ENCODE data around the gene NEURL3. TPM values are rescaled to one million over a fixed set of nuclear protein-coding genes. Genes with fewer than 3 reads are reported as not detected.
A peak's percentile ranks its signal among the peaks of the same experiment; 100 is the strongest.
"Not testable (repeated sequence)": the region's sequence is repeated elsewhere in the genome, so short reads cannot be mapped to it uniquely, and the experiment has no call there.

Gene NEURL3
- total and polyA plus RNA-seq, 3 experiments from 2014 or later: 0.22 TPM; not detected in 2

DNA sequence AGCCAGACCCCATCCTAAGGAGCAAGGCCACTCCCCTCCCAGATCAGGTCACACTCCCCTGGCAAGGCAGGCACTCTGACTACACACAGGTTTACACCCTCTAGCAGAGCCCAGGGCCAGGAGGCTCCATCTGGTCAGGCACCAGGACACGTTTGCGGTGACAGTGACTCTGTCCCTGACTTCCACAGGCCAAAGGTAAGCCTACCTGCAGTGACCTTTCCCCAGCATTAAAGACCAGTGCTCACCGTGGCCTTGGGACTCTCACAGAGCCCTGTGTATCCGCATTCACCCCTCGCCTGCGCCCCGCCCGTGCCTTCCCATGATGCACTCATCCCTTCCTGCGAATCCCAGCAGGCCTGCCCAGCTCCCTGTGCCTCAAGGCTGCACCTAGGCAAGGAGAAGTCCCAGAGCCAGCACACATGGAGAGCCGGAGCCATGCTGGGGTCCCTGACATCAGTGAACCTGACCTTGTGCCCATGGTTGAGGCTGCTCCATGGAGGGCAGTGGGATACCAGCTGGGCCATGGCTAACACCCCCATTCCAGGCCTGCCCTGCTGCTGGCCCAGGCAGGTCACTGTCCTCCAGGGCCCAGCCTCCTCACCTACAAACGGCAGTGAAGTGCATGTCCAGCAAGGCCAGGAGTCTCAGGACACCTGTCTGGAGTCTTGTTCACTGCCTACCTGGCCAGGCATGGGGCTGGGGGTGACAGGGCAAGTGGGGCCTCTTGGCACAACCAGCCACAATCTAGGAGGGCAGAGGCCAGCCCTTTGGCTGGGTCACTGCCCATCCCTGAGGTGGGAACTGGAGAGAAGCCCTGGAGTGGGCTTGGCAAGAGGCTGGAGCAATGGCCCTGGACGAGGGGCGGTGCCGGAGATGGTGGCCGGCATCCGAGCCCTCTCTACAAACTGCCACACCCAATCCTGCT lies 3.0 kb downstream of the NEURL3 start:
- H3K4me1 ChIP-seq (ENCODE audit: insufficient read depth, low read length): peaks cover 12% of the 10 kb centered on the region
- no peaks in the 10 kb centered on the region for H3K36me3 Mint-ChIP-seq
- H3K4me1 Mint-ChIP-seq: peaks cover 5 to 13% (median 8%) of the 10 kb centered on the region in 3 donors
- peak overlapping the region in 1 of 8 donors; percentile 60 for H3K27ac Mint-ChIP-seq
- H3K27ac ChIP-seq (ENCODE audit: low read depth, low read length): no peak overlapping the region
- H3K36me3 ChIP-seq (ENCODE audit: insufficient read depth, low read length): no peaks in the 10 kb centered on the region
- no peak overlapping the region for H3K4me3 ChIP-seq (ENCODE audit: low read length)
- DNase-seq: no peak
- peaks cover 0 to 4% of the 10 kb centered on the region in 2 donors for H3K27me3 Mint-ChIP-seq
- no peaks in the 10 kb centered on the region for H3K27me3 ChIP-seq (ENCODE audit: insufficient read depth, low read length, poor library complexity, severe bottlenecking)
- no peaks in the 10 kb centered on the region for H3K9me3 Mint-ChIP-seq
- ChIA-PET POLR2A (no interaction called here), CTCF (no interaction called here)
- no peaks in the 10 kb centered on the region for H3K9me3 ChIP-seq (ENCODE audit: low read length)
- H3K4me3 Mint-ChIP-seq: no peak overlapping the region

DNA sequence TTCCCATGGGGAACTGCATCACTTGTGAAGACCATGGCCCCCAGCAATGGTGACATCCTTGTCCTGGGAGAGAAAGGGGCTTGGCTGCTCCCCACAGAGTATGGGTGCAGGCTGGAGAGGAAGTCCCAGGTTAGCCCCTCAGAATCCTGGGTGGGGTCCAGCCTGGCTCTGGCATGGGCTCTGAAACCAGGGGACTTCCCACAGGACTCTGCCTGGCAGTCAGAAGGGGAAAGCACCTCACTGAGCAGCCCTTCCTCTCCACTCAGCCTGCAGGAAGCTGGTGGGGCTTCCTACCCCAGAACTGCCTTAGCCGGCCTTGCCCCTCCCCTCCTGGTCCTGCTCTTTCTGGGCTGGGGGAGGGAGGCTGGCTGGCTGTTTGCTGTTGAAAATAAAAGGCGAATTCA lies 3.7 kb downstream of the NEURL3 start:
- Mint-ChIP-seq H3K27me3 (peaks cover 0 to 4% of the 10 kb centered on the region in 2 donors), H3K4me1 (peaks cover 5 to 13% (median 8%) of the 10 kb centered on the region in 3 donors), H3K9me3 (no peaks in the 10 kb centered on the region), H3K27ac (no peak overlapping the region), H3K36me3 (no peaks in the 10 kb centered on the region), H3K4me3 (peak overlapping the region in 1 of 7 donors; percentile 36)
- H3K4me3 ChIP-seq (ENCODE audit: low read length): no peak overlapping the region
- H3K9me3 ChIP-seq (ENCODE audit: low read length): no peaks in the 10 kb centered on the region
- ChIA-PET POLR2A (no interaction called here), CTCF (no interaction called here)
- H3K27me3 ChIP-seq (ENCODE audit: insufficient read depth, low read length, poor library complexity, severe bottlenecking): no peaks in the 10 kb centered on the region
- H3K36me3 ChIP-seq (ENCODE audit: insufficient read depth, low read length): no peaks in the 10 kb centered on the region
- DNase-seq: no peak
- H3K27ac ChIP-seq (ENCODE audit: low read depth, low read length): no peak overlapping the region
- H3K4me1 ChIP-seq (ENCODE audit: insufficient read depth, low read length): peaks cover 12% of the 10 kb centered on the region

DNA sequence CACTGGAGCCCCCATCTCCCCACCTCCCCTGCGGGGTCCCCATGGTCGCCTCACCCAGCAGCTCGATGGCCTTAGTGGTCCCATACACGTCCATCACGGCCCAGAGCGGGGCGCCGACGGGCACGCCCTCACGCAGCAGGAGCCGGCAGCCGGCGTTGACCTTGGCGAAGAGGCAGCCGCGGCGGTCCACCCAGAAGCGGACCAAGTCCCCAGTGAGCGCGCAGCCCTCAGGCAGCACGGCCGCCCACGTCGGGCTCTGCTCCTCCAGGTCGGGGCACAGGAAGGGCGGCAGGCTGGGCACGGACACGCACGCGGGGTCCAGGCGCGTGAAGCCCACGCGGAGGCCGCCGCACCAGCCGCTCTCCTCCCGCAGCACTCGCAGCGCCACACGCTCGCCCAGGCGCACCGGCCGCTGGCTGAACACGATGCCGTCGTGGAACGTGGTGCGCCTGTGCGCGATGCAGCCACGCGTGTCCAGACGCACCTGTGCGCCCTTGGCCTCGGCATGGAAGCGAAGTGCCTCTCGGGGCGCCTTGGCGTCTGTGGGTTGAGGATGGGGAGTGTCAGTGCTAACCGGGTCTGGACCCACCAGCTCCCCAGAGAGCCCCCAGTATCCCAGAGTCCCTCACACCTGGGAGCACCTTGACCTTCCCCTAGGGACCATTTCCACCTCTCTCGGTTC lies 4.6 kb downstream of the NEURL3 start:
- peaks cover 0 to 2% (median 0%) of the 10 kb centered on the region in 3 donors for H3K36me3 Mint-ChIP-seq
- H3K4me3 Mint-ChIP-seq: no peak overlapping the region
- ChIA-PET POLR2A (no interaction called here), CTCF (no interaction called here)
- DNase-seq: no peak
- no peak overlapping the region for H3K27ac Mint-ChIP-seq
- H3K36me3 ChIP-seq (ENCODE audit: insufficient read depth, low read length): no peaks in the 10 kb centered on the region
- H3K4me3 ChIP-seq (ENCODE audit: low read length): no peak overlapping the region
- peaks cover 5 to 13% (median 8%) of the 10 kb centered on the region in 3 donors for H3K4me1 Mint-ChIP-seq
- H3K9me3 ChIP-seq (ENCODE audit: low read length): no peaks in the 10 kb centered on the region
- H3K27me3 ChIP-seq (ENCODE audit: insufficient read depth, low read length, poor library complexity, severe bottlenecking): no peaks in the 10 kb centered on the region
- H3K27me3 Mint-ChIP-seq: peaks cover 0 to 4% of the 10 kb centered on the region in 2 donors
- H3K9me3 Mint-ChIP-seq: peaks cover 0 to 6% (median 6%) of the 10 kb centered on the region in 5 donors
- no peak overlapping the region for H3K27ac ChIP-seq (ENCODE audit: low read depth, low read length)
- H3K4me1 ChIP-seq (ENCODE audit: insufficient read depth, low read length): peaks cover 12% of the 10 kb centered on the region

DNA sequence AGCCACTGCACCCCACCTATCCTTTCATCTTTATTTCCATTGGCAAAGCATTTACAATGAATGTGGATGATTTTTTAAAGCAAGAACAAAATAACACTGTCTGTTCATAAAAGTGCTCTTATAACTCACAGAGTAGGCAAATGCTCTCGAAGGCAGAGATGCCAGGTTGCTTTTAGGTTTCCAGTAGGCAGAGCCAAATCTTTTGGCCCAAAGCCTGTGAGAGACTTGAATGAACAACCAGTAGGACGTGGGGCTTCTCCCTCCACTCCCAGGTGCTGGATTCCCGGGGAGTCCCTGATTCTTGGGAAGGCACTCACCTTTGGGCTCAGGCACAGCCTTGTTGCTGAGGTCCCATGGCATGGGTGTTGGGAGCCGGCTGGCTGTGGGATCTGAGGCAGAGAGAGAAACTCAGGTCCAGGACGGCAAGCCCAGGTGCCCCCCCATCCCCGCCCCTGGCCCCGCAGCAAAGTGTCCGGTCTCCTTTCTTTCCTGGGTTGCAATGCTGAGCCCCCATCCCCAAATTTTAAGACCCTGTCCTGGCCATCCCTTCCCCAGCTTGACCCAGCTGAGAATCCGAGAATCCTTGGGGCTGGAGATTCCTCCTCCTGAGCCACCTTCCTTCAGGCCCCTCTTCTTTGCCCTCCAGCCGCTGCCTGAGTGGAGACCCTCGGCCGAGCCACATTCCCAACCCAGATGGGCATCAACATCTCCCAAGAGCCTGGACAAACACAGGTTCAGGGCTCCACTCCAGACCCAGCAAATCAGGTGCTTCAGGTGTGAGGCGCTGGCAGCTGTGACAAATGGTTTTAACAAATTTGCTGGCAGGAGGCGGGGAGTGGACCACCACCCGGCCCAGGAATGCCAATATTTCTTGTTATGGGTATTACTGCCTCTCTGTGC lies 5.8 kb downstream of the NEURL3 start:
- H3K27me3 Mint-ChIP-seq: peaks cover 0 to 5% of the 10 kb centered on the region in 2 donors
- Histone ChIP-seq H3K4me3 (ENCODE audit: low read length) (no peak overlapping the region), H3K27me3 (ENCODE audit: insufficient read depth, low read length, poor library complexity, severe bottlenecking) (no peaks in the 10 kb centered on the region), H3K9me3 (ENCODE audit: low read length) (peaks cover under 1% of the 10 kb centered on the region), H3K4me1 (ENCODE audit: insufficient read depth, low read length) (peaks cover 12% of the 10 kb centered on the region), H3K36me3 (ENCODE audit: insufficient read depth, low read length) (no peaks in the 10 kb centered on the region), H3K27ac (ENCODE audit: low read depth, low read length) (no peak overlapping the region)
- CTCF ChIA-PET: no interaction called here
- POLR2A ChIA-PET: no interaction called here
- peaks cover 5 to 13% (median 8%) of the 10 kb centered on the region in 3 donors for H3K4me1 Mint-ChIP-seq
- peaks cover 5 to 16% (median 13%) of the 10 kb centered on the region in 5 donors for H3K9me3 Mint-ChIP-seq
- H3K36me3 Mint-ChIP-seq: peaks cover 0 to 11% (median 1%) of the 10 kb centered on the region in 3 donors
- no peak overlapping the region for H3K27ac Mint-ChIP-seq
- H3K4me3 Mint-ChIP-seq: no peak overlapping the region
- DNase-seq: no peak

DNA sequence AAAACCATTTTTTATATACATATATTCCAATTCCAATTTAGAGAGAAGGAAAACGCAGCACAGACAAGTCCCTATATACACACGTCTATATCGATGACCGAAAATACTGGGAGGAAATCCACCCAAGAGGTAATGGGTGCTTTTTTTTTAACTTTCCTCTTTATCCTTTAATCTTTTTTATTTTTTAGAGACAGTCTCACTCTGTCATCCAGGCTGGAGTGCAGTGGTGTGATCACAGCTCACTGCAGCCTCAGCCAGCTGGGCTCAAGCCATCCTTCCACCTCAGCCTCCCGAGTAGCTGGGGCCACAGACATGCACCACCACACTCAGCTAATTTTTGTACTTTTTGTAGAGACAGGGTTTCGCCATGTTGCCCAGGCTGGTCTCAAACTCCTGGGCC lies 6.5 kb downstream of the NEURL3 start:
- H3K9me3 ChIP-seq (ENCODE audit: low read length); H3K4me3 ChIP-seq (ENCODE audit: low read length); POLR2A ChIA-PET; H3K27ac ChIP-seq (ENCODE audit: low read depth, low read length); H3K27me3 ChIP-seq (ENCODE audit: insufficient read depth, low read length, poor library complexity, severe bottlenecking); DNase-seq; H3K4me3 Mint-ChIP-seq; H3K36me3 ChIP-seq (ENCODE audit: insufficient read depth, low read length); CTCF ChIA-PET; H3K27me3 Mint-ChIP-seq: not testable (repeated sequence)
- peaks cover 0 to 15% (median 1%) of the 10 kb centered on the region in 3 donors for H3K36me3 Mint-ChIP-seq
- peak overlapping the region in 1 of 8 donors; percentile 91 for H3K27ac Mint-ChIP-seq
- H3K4me1 ChIP-seq (ENCODE audit: insufficient read depth, low read length): peaks cover 12% of the 10 kb centered on the region
- peaks cover 5 to 13% (median 8%) of the 10 kb centered on the region in 3 donors for H3K4me1 Mint-ChIP-seq
- H3K9me3 Mint-ChIP-seq: peaks cover 8 to 18% (median 17%) of the 10 kb centered on the region in 5 donors

DNA sequence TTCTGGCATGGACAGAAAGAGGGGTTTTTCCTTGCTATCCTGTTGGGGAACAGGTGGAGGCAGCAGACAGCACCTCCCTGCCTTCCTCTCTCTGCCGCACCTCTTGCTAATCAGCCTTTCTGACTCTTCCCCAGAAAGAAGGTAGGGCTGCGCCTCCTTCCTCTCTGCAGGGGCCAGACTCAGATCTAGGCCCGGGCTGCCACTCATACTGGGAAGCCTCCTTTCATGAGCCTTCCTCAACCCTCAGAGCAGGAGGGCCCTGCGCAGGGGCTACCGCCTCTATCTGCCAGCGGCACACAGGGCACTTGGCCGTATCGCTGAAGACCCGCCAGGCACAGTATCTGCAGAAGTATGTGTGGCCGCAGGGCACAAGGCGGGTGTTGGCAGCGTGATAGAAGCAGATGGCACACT lies 7.1 kb downstream of the NEURL3 start:
- Mint-ChIP-seq H3K27me3 (peaks cover 0 to 5% of the 10 kb centered on the region in 2 donors), H3K36me3 (peaks cover 0 to 15% (median 1%) of the 10 kb centered on the region in 3 donors), H3K4me3 (no peak overlapping the region), H3K27ac (peak overlapping the region in 1 of 8 donors; percentile 91), H3K4me1 (peaks cover 5 to 13% (median 8%) of the 10 kb centered on the region in 3 donors), H3K9me3 (peaks cover 8 to 18% (median 17%) of the 10 kb centered on the region in 5 donors)
- ChIA-PET POLR2A (no interaction called here), CTCF (no interaction called here)
- Histone ChIP-seq H3K27ac (ENCODE audit: low read depth, low read length) (no peak overlapping the region), H3K4me1 (ENCODE audit: insufficient read depth, low read length) (peaks cover 12% of the 10 kb centered on the region), H3K36me3 (ENCODE audit: insufficient read depth, low read length) (no peaks in the 10 kb centered on the region), H3K4me3 (ENCODE audit: low read length) (no peak overlapping the region), H3K27me3 (ENCODE audit: insufficient read depth, low read length, poor library complexity, severe bottlenecking) (no peaks in the 10 kb centered on the region), H3K9me3 (ENCODE audit: low read length) (peaks cover 4% of the 10 kb centered on the region)
- DNase-seq: no peak

DNA sequence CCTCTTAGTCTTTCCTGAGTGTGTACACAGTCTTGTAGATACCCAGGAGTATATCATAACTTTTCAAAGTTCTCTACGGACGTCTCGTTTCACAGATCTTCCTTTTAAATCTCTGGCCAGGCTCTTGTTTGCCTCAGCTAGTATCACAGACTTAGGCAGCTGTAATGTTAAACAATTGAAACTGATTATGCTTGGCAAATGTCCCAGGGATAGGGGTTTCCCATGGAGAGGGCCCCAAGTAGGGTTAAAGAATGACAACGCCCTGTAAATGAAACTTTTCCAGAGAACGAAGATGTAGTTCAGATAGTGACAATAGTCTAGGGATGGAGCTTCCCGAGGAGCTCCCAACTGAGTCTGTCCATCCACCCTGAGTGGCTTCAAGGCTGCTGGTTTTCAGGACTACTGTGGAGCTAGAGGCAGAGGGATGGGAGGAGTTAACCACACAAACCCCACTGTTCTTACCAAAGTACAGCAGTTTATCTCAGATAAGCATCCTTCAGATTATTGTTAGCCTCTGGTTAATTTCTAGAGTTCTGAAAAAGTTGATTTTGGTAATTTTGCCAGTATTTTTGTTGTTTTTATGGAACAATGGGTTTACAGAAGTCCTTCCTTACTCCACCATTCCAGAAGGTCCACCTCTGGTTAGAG lies 9.1 kb downstream of the NEURL3 start:
- CTCF ChIA-PET: interaction anchor here (1.5 kb wide), 1 partner anchor 12 kb away, joined by 3 read pairs; no protein-coding TSS in a partner anchor
- no peak overlapping the region for H3K27ac Mint-ChIP-seq

More for the DNA sequence above, 9.1 kb downstream of the NEURL3 start:
- H3K27me3 ChIP-seq (ENCODE audit: insufficient read depth, low read length, poor library complexity, severe bottlenecking): no peaks in the 10 kb centered on the region
- Mint-ChIP-seq H3K27me3 (peaks cover 0 to 2% of the 10 kb centered on the region in 2 donors), H3K4me3 (no peak overlapping the region), H3K9me3 (peaks cover 8 to 18% (median 17%) of the 10 kb centered on the region in 5 donors), H3K36me3 (peaks cover 0 to 15% (median 1%) of the 10 kb centered on the region in 3 donors), H3K4me1 (peaks cover 0 to 2% (median 2%) of the 10 kb centered on the region in 3 donors)
- no peaks in the 10 kb centered on the region for H3K36me3 ChIP-seq (ENCODE audit: insufficient read depth, low read length)
- no peak for DNase-seq
- no peak overlapping the region for H3K27ac ChIP-seq (ENCODE audit: low read depth, low read length)
- POLR2A ChIA-PET: interaction anchor here (0.6 kb wide), 1 partner anchor 20 kb away, joined by 3 read pairs; no protein-coding TSS in a partner anchor
- H3K4me1 ChIP-seq (ENCODE audit: insufficient read depth, low read length): no peaks in the 10 kb centered on the region
- H3K9me3 ChIP-seq (ENCODE audit: low read length): peaks cover 4% of the 10 kb centered on the region
- H3K4me3 ChIP-seq (ENCODE audit: low read length): no peak overlapping the region
